Measurements from ENCODE around the gene DPP9. TPM values are rescaled to one million over a fixed set of nuclear protein-coding genes. Genes with fewer than 3 reads are reported as not detected.
A peak's percentile ranks its signal among the peaks of the same experiment; 100 is the strongest.

Gene DPP9
- total and polyA plus RNA-seq, 2 of the 13 experiments (the other 11 are each of a cell fraction or from before 2014, with no cell fraction given), result 8.4 to 25.8 TPM

GRCh38 chr19:4748589-4748988 lies 24.9 kb upstream of the DPP9 start (continued):
- TF ChIP-seq ZBTB4 (CRISPR knock-in tag; IDR thresholded peaks at IDR 0.05; ENCODE audit: borderline replicate concordance), result no peak

GRCh38 chr19:4748185-4748584 lies 24.5 kb upstream of the DPP9 start:
- POLR2A ChIA-PET, result no interaction called here

GRCh38 chr19:4745986-4746385 lies 22.3 kb upstream of the DPP9 start:
- FAIRE-seq (no peak), DNase-seq (ENCODE audit: low spot score) (no peak), ATAC-seq (no peak)
- H3K36me3 ChIP-seq (replicated peaks in 1 of 2; ENCODE audit: control insufficient read depth in 1 of 2, insufficient read depth in 2 of 2, low read length in 2 of 2), result no peaks in the 10 kb centered on the region
- no peak overlapping the region for H3K9ac ChIP-seq (ENCODE audit: insufficient read depth, low read depth, low read length)
- no peak overlapping the region for H2AFZ ChIP-seq (ENCODE audit: low read length)
- CTCF ChIA-PET (ENCODE audit: low intra/inter-chr PET ratio, low total read pairs), result no interaction called here
- peaks cover 35% of the 10 kb centered on the region for H3K4me1 ChIP-seq (ENCODE audit: insufficient read depth, low read length)
- H3K4me2 ChIP-seq (ENCODE audit: low read depth, low read length), result 0 out of 2 replicates have a peak overlapping the region, but pooled peaks have one; percentile 2
- H3K27ac ChIP-seq (ENCODE audit: extremely low read length, insufficient read depth, low read length), result no peak overlapping the region
- in situ Hi-C loops (cut with HindIII; ENCODE audit: extremely low pct_ligation_motif_present, low pct_unique_long_range_greater_than_20kb), result no loop called here
- H3K27me3 ChIP-seq (ENCODE audit: control insufficient read depth in 1 of 2, insufficient read depth in 2 of 2, low read length in 2 of 2), result peaks cover 5 to 35% of the 10 kb centered on the region in 2 experiments
- H3K79me2 ChIP-seq (ENCODE audit: insufficient read depth, low read length), result no peaks in the 10 kb centered on the region
- intact Hi-C loops (cut with micrococcal nuclease; ENCODE audit: unreplicated experiment), result no loop called here
- BruUV-seq (replicated peaks), result no TSS peak
- no peaks in the 10 kb centered on the region for H3K9me3 ChIP-seq (ENCODE audit: low read length)
- POLR2A ChIA-PET, result no interaction called here
- H3K4me3 ChIP-seq (replicated peaks in 1 of 3; ENCODE audit: insufficient read depth in 1 of 3, low read depth in 2 of 3, low read length in 3 of 3), result no peak overlapping the region
- WGBS (ENCODE audit: low lambda C conversion rate), result 33% methylated on average over 8 of the region's 8 CpGs
- H4K20me1 ChIP-seq (ENCODE audit: insufficient read depth, low read length), result no peaks in the 10 kb centered on the region
- TF ChIP-seq SIN3A (IDR thresholded peaks at IDR 0.05; ENCODE audit: borderline replicate concordance, low read depth, low read length) (no peak), U2AF1 (optimal IDR thresholded peaks at IDR 0.05; ENCODE audit: low read depth, low read length) (no peak), ZNF607 (CRISPR knock-in tag; IDR thresholded peaks at IDR 0.05; ENCODE audit: borderline replicate concordance) (no peak), PHF21A (CRISPR knock-in tag; IDR thresholded peaks at IDR 0.05) (no peak), ZNF766 (CRISPR knock-in tag; IDR thresholded peaks at IDR 0.05; ENCODE audit: borderline replicate concordance) (no peak), GFI1 (CRISPR knock-in tag; IDR thresholded peaks at IDR 0.05; ENCODE audit: borderline replicate concordance) (no peak), ZNF253 (CRISPR knock-in tag; IDR thresholded peaks at IDR 0.05; ENCODE audit: borderline replicate concordance) (no peak), TRIM22 (IDR thresholded peaks at IDR 0.05) (no peak), ZNF317 (CRISPR knock-in tag; IDR thresholded peaks at IDR 0.05) (no peak), AHR (CRISPR knock-in tag; IDR thresholded peaks at IDR 0.05) (no peak), NFIC (IDR thresholded peaks at IDR 0.05; ENCODE audit: low read length) (no peak)

More at GRCh38 chr19:4748185-4748584, 24.5 kb upstream of the DPP9 start:
- WGBS (ENCODE audit: low lambda C conversion rate), result 15% methylated on average over 11 of the region's 11 CpGs
- no peak for TF ChIP-seq POLR2G (IDR thresholded peaks at IDR 0.05; ENCODE audit: low read depth, low read length)
- no peak for TF ChIP-seq ERF (CRISPR knock-in tag; IDR thresholded peaks at IDR 0.05)
- Histone ChIP-seq H3K4me2 (ENCODE audit: low read depth, low read length) (no peak overlapping the region), H3K9me3 (ENCODE audit: low read length) (no peaks in the 10 kb centered on the region), H3K9ac (ENCODE audit: insufficient read depth, low read depth, low read length) (no peak overlapping the region), H4K20me1 (ENCODE audit: insufficient read depth, low read length) (no peaks in the 10 kb centered on the region), H2AFZ (ENCODE audit: low read length) (no peak overlapping the region), H3K79me2 (ENCODE audit: insufficient read depth, low read length) (no peaks in the 10 kb centered on the region), H3K4me1 (ENCODE audit: insufficient read depth, low read length) (peaks cover 21% of the 10 kb centered on the region), H3K4me3 (replicated peaks in 1 of 3; ENCODE audit: insufficient read depth in 1 of 3, low read depth in 2 of 3, low read length in 3 of 3) (no peak overlapping the region), H3K27me3 (ENCODE audit: control insufficient read depth in 1 of 2, insufficient read depth in 2 of 2, low read length in 2 of 2) (peaks cover 0 to 33% of the 10 kb centered on the region in 2 experiments; a peak in 4 of 5 replicates), H3K27ac (ENCODE audit: extremely low read length, insufficient read depth, low read length) (no peak overlapping the region), H3K36me3 (replicated peaks in 1 of 2; ENCODE audit: control insufficient read depth in 1 of 2, insufficient read depth in 2 of 2, low read length in 2 of 2) (no peaks in the 10 kb centered on the region)
- FAIRE-seq (no peak), DNase-seq (ENCODE audit: low spot score) (no peak), ATAC-seq (no peak)
- in situ Hi-C loops (cut with HindIII; ENCODE audit: extremely low pct_ligation_motif_present, low pct_unique_long_range_greater_than_20kb), result no loop called here
- CTCF ChIA-PET (ENCODE audit: low intra/inter-chr PET ratio, low total read pairs), result no interaction called here
- intact Hi-C loops (cut with micrococcal nuclease; ENCODE audit: unreplicated experiment), result no loop called here
- BruUV-seq (replicated peaks), result no TSS peak
